Progenitor cell of endocrine pancreas (in vitro differentiated cells): ENCODE data around the gene SLC18A2. TPM values are rescaled to one million over a fixed set of nuclear protein-coding genes. Genes with fewer than 3 reads are reported as not detected.
"Not testable (repeated sequence)": the region's sequence is repeated elsewhere in the genome, so short reads cannot be mapped to it uniquely, and the experiment has no call there.

Source experiments
- DNase-seq: peaks from one replicate; pipeline ENCODE4 v3.0.0; 2021; ENCODE audit warnings: low spot score; ENCODE audit not compliant: unreplicated experiment
- H3K27ac Mint-ChIP-seq: 2 replicates; pipeline ENCODE4 v1.8.0; 2021; ENCODE audit warnings: mild to moderate bottlenecking, moderate library complexity, mixed read lengths
- H3K27me3 Mint-ChIP-seq: 2 replicates; pipeline ENCODE4 v1.8.0; 2021; ENCODE audit warnings: mixed read lengths
- H3K36me3 Mint-ChIP-seq: 2 replicates; pipeline ENCODE4 v1.8.0; 2022; ENCODE audit warnings: mixed read lengths; ENCODE audit not compliant: insufficient read depth
- H3K4me1 Mint-ChIP-seq: 2 replicates; pipeline ENCODE4 v1.8.0; 2021; ENCODE audit warnings: low read depth, mixed read lengths
- H3K4me3 Mint-ChIP-seq: 2 replicates; pipeline ENCODE4 v1.8.0; 2021; ENCODE audit warnings: low read depth, mild to moderate bottlenecking, moderate library complexity, mixed read lengths
- H3K9me3 Mint-ChIP-seq: 2 replicates; pipeline ENCODE4 v1.8.0; 2021; ENCODE audit warnings: low read depth, mixed read lengths
- CTCF ChIP-seq: fragments of 200-600 bp; sonication (generic); IDR thresholded peaks from one replicate; pipeline ENCODE4 v1.5.0; 2021; ENCODE audit warnings: antibody characterized with exemption, mild to moderate bottlenecking; ENCODE audit not compliant: unreplicated experiment
- total RNA-seq: library from RNA; stranded (reverse); gene quantifications from 2 replicates; pipeline ENCODE4 v1.2.1, GENCODE V29; 2021

SLC18A2 gene
- total RNA-seq, 1 donor from 2014 or later: 0.17 TPM

DNA sequence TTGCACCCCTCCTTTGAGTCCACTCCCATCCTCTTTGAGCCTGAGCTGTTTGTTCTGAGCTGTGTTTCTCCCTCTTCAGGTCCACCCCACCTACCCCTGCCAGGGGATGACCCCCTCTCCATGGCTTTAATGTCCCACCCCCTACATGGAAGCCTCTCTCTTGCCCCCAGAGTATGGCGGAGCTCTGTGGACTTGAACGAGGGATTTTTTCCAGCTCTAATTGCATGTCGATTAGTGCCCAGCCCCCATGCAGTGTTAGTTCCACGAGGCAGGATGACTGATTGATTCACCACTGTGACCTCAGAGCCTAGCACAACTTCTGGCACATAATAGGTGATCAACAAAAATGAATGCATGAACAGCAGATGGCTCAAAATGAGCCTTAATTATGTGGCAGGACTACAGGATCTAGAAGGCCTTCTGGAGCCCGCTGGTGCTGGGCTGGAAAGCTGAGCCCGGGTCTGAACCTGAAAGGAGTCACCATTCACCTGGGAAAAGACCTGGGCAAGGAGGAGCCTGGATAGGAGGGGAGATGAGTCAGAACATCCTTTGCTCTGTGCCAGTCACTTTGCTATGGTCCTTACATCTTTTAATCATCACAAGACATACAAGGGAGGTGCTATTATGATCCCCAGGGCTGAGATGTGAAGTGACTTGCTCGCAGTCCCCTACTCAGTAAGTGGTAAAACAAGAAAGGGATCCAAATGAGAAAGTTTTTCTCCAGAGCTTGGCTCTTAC lies 17.1 kb upstream of the SLC18A2 start:
- Mint-ChIP-seq H3K27ac (no peak overlapping the region), H3K36me3 (no peaks in the 10 kb centered on the region), H3K4me3 (no peak overlapping the region), H3K9me3 (no peaks in the 10 kb centered on the region), H3K4me1 (no peaks in the 10 kb centered on the region), H3K27me3 (peaks cover 43% of the 10 kb centered on the region)
- no peak for TF ChIP-seq CTCF
- no peak for DNase-seq

GRCh38 chr10:117224881-117225280 lies 16.0 kb upstream of the SLC18A2 start:
- DNase-seq: no peak
- no peak overlapping the region for H3K27ac Mint-ChIP-seq
- no peaks in the 10 kb centered on the region for H3K36me3 Mint-ChIP-seq
- H3K27me3 Mint-ChIP-seq: peaks cover 49% of the 10 kb centered on the region
- no peaks in the 10 kb centered on the region for H3K4me1 Mint-ChIP-seq
- H3K4me3 Mint-ChIP-seq: no peak overlapping the region
- H3K9me3 Mint-ChIP-seq: no peaks in the 10 kb centered on the region
- TF ChIP-seq CTCF: no peak

DNA sequence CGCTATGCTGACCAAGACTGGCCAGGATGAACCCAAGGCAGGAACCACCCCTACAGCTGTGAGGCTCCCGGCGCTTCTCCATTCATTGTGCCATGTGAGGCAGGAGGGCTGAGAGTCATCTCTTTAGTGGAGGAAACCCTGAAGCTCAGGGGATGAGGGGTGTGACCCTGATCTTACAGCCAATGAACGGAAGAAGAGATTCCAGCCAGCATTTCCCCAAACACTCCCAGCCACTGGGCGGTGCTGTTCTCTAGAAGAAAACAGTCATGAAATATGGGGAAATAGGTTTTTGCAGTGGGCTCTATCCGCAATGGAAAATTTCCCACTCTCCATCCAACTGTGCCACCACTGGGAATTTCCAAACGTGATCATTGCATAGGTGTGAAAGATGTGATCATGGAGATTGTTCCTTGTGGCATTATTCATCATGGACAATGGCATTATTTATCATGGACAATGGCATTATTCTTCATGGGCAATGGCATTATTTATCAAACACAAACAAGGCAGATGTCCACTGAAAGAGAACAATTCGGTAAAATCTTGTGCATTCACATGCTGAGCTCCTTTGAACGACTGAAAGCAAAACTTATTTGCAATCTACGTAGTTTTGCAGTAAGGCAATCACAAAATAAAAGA lies 14.0 kb upstream of the SLC18A2 start:
- peaks cover 7% of the 10 kb centered on the region for H3K9me3 Mint-ChIP-seq
- no peaks in the 10 kb centered on the region for H3K36me3 Mint-ChIP-seq

DNA sequence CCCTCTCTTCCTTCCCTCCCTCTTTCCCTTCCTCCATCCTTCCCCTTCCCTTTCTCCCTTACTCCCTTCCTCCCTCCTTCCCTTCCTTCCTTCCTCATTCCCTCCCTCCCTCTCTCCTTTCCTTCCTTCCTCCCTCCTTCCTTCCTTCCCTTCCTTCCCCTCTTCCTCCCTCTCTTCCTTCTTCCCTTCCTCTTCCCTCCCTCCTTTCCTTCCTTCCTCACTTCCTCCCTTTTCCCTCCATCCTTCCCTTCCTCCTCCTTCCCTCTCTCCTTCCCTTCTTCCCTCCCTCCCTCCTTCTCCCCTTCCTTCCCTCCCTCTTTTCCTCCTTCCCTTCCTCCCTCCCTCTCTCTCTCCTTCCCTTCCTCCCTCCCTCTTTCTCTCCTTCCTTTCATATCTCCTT lies 12.7 kb upstream of the SLC18A2 start:
- TF ChIP-seq CTCF: no peak
- peaks cover 7% of the 10 kb centered on the region for H3K9me3 Mint-ChIP-seq
- H3K27ac Mint-ChIP-seq: no peak overlapping the region
- H3K36me3 Mint-ChIP-seq: no peaks in the 10 kb centered on the region
- no peaks in the 10 kb centered on the region for H3K4me1 Mint-ChIP-seq
- no peak overlapping the region for H3K4me3 Mint-ChIP-seq
- DNase-seq: no peak
- H3K27me3 Mint-ChIP-seq: peaks cover 64% of the 10 kb centered on the region

More for the DNA sequence above, 14.0 kb upstream of the SLC18A2 start:
- no peak overlapping the region for H3K27ac Mint-ChIP-seq
- H3K4me1 Mint-ChIP-seq: no peaks in the 10 kb centered on the region
- H3K27me3 Mint-ChIP-seq: peaks cover 55% of the 10 kb centered on the region
- no peak overlapping the region for H3K4me3 Mint-ChIP-seq
- peak; percentile 58 for TF ChIP-seq CTCF
- no peak for DNase-seq

GRCh38 chr10:117230107-117230506 lies 10.8 kb upstream of the SLC18A2 start:
- not testable (repeated sequence) for H3K4me1 Mint-ChIP-seq, DNase-seq, H3K9me3 Mint-ChIP-seq, H3K4me3 Mint-ChIP-seq, H3K27ac Mint-ChIP-seq, H3K36me3 Mint-ChIP-seq
- H3K27me3 Mint-ChIP-seq: peaks cover 79% of the 10 kb centered on the region
